HG03571 (cell line): ENCODE data around the gene NPTN.
"Not testable (repeated sequence)": the region's sequence is repeated elsewhere in the genome, so short reads cannot be mapped to it uniquely, and the experiment has no call there.

ENCODE experiments used
- ATAC-seq: cut with Tn5 transposase; IDR thresholded peaks from one replicate; pipeline ENCODE4 v1.9.1; 2021; ENCODE audit not compliant: unreplicated experiment

NPTN gene

DNA sequence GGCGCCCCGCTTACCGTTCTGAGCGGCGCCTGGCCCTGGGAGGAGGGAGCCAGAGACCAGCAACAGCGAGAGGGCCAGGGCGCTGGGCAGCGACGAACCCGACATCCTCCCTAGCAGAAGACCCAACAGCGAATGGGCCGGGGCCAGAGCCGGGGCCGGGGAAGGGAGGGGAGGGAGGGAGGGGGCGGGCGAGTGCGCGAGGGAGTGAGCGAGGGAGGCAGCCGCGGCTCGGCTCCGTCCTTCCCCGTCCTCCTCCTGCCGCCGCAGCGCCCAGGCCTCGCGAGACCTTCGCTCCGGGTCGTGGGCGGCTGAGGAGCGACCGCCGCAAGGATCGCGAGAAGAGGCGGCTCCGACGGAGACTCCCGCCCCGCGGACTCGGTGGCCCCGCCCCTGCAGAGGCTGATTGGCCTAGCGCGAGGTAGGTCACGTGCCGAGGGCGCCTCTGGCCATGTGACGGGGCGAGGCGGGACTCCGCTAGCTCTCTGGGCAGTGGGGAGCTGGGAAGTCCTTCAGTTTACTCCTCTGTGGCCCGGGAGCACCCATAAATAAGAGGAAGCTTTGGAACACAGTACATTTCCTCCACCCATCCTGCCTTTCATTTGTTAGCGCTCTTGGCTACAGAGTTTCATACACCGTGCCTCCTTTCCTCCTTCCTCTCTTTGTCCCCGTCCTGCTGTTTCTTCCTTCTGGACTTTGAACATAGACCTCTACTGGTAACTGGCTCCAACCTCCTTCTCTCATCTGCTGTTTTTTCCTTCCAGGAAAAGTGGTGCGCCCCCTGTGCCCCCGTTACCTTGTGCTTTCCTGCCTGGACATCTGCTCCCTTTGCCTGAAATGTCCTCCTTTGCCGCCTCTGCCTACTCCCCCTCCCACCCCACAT is at the start of gene NPTN:
TSS of gene NPTN (minus strand) at position 279 of the 880 bp plus-strand sequence. CDS start at position 105, 174 bp downstream.
- peak; percentile 83 for ATAC-seq

DNA sequence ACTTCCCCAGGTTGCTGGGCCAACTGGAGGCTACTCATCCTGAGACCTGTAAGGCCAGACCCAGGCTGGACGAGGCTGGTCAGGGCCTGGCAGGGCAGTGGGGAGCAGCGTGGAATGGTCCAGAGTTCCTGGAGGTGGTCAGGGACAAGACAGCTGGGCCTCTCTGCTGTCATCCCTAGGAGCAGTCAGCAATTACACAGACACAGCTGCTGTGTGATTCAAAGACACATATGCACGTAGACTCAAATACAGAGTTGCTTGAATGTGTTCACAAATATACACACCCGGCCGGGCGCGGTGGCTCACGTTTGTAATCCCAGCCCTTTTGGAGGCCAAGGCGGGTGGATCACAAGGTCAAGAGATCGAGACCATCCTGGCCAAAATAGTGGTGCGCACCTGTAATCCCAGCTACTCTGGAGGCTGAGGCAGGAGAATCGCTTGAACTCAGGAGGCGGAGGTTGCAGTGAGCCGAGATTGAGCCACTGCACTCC is 49.5 kb upstream of the NPTN start:
- ATAC-seq, result no peak

DNA sequence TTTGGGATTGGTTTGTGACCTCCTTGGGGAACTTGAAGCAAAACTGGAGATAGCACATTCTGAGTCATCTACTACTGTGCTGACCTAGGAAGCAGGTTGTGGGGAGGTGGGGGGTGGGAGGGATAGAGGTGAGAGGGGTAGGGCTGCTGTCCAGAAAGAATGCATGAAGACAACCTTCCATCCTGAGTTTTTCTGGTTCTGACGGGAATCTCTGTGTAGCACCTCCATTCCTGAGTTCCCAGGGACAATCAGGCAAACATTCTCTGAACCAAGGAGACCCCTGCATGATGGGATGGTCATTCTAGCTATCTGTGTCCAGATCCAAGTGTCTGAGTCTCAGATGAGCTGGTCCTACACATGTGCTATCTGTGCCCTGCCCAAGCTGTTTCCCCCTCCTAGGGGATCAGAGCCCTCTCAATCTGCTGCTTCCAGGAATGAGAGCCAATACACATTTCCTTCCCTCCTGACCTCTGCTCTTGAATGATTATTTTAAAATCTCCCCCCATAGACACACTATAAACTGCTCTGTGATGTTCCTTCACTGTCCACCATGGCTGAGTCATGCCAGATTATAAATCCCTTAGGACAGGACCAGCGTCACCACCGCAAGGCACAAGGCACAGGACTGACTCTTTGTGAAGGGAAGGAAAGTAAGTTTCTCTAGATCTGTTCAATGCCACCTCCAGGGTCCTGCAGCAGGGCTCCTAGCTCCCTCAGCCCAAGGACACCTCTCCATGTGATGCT is 48.8 kb upstream of the NPTN start:
- ATAC-seq, result no peak

DNA sequence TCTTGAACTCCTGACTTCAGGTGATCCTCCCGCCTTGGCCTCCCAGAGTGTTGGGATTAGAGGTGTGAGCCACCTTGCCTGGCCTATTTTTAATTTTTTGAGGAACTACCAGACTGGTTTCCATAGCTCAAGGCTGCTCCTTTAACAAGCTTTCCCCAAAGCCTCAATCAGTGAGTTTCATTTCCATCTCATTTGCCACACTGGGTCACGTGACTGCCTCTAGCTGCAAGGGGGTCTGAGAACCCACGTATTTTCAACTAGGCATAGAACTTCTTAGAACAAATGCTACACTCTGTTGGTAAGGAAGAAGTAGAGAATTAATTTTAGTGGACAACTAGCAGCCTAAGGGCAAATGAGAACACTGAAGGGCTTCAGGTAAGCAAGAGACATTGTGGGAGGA is 47.9 kb upstream of the NPTN start:
- ATAC-seq, result no peak

DNA sequence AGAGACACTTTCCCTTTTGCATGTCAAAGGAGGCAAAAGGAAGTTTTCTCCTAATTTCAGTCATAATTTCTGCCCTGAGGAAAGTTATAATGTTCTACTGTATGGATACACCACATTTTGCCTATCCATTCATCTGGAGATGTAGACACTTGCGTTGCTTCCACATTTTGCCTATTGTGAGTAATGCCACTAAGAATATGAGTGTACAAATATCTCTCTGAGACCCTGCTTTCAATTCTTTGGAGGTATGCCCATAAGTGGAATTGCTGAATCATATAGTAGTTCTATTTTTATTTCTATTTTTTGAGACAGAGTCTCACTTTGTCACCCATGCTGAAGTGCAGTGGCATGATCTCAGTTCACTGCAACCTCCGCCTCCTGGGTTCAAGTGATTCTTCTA is 47.4 kb upstream of the NPTN start:
- no peak for ATAC-seq

DNA sequence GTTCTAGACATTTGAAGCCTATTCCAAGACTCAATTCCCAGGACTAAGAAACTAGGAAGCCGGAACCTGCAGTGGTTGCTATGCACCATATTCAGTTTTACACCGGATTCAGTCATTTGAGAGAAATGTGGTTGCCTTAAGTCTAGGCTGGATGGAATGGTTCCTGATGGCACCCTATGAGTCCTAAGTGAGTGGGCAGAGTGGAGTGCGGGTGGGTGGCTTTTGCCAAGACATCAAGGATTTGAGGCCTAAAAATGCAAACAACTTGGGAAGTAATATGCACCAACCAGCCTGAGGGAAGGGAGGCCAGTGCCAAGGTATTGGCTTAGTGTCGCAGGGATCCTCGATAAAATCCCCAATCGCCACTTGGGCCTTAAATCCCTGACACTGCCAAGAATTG is 46.8 kb upstream of the NPTN start:
- no peak for ATAC-seq

DNA sequence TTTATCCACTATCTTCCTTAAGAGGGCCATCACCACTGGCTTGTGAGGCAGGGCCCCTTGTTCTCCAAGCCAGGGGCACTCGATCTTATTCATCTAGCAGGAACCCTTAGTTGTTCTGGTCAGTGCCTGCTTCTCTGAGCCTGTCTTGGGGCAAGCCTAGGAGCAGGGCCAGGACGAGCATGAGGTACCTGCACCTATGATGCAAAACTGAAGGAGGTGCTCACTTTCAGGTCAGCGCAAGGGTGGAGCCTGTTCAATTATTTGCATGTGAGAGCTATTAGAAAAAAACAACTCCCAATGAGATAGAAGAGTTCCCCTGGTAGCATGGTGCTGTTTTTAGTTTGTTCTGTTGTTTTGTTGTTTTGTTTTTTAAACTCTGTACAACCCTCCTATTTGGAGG is 46.0 kb upstream of the NPTN start:
- ATAC-seq, result no peak

DNA sequence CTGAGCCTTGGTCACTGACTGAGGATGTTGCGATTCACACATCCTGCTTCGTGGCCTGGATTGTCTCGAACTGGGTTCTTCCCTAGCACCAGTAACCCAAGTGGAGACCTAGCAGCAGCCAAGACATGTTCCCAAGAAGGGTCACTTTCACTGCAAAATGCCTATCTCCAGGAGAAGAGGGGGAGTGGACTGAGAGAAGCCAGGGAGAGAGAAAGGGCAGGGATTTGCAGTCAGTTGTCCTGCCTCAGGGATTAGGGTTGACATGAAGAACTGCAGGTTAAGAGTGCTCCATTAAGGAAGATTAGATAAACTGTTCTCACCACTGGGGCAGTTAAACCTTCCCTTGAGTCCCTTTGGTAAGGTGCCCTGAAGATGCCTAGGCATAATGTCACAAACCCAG is 45.3 kb upstream of the NPTN start:
- ATAC-seq, result no peak

DNA sequence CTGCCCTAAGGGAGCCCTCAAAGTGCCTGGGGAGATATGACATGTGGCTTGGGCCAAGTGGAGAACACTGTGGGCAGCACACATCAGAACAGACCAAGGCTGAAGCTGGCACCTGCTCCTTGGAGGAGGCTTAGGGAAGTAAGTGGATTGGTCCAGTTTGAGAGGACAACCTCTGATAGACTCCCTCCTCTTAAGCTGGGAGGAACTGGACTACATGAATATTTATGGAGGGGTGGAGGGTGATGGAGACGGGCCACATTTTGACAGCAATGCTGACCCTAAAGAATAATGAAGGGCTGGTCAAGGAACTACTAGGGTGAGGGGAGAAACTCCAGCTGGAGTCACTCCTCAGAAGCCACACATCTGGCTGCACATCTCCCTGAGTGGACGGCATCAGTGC is 44.5 kb upstream of the NPTN start:
- ATAC-seq, result no peak

DNA sequence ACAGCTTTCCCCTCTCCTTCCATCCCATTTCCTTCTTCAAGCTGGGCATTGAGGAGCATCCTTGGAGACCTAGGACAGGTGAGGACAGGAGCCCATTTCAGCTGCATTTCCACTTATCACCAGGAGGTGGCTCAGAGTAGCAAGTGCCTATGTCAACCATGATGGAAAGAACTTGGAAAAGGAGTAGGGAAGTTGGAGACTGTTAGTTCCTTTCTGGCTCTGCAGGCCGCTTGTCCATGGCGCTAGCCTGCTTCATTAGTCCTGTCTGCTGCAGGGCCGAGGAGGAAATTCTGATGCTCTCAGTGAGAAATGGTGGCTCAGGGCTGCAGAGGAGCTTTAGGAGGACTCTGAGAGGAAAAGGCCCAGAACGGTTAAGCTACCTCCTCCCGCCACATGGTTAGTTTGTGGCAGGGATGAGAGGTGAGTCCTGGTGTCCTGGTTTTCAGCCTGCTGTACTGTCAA is 44.0 kb upstream of the NPTN start:
- no peak for ATAC-seq

DNA sequence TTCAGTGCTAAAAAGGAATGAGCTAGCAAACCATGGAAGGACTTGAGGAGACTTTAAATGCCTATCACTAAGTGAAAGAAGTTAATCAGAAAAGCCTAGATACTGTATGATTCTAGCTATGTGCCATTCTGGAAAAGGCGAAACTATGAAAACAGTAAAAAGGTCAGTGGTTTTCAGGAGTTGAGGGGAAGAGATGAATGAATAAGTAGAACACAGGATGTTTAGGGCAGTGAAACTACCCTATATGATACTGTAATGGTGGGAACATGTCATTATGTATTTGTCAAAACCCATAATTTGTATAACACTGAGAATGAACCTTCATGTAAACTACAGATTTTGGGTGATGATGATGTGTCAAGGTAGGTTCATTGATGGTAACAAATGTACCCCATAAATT is 41.4 kb upstream of the NPTN start:
- ATAC-seq, result no peak

DNA sequence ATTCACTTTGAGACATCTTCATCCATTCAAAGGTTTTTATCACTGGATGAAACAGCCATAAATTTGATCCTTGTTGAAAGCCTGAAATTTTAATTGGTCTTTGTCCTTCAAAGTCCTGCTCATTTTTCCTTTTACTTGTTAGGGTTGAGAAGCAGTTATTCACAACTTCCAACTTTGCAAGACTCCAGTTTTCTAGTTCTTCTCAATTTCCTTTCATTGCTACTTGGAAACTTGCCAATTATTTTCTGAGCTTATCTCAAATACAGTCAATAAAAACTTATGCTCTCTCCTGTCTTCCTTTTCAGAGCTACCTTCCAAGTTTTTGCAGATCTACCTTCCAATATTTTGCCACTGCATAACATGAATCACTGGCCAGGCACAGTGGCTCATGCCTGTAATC is 27.3 kb upstream of the NPTN start:
- ATAC-seq, result no peak

DNA sequence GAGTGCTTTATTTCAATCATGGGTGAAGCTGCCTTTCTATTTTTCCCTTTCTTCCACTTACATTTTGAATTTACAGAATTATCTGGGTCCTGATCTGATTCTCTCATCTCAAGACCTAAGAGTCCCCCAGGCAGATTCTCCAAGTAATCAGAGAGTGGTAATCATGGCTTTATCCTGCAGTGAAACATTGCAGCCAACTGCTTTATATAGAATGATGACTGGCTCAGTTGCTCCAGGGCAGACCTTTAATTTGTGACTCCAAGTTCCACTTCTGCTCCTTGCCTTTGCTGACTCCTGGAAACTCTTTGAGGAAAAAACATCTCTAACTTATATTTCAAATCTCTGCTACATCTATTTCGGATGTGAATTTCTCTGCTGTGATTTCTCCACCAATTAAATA is 25.5 kb upstream of the NPTN start:
- no peak for ATAC-seq

DNA sequence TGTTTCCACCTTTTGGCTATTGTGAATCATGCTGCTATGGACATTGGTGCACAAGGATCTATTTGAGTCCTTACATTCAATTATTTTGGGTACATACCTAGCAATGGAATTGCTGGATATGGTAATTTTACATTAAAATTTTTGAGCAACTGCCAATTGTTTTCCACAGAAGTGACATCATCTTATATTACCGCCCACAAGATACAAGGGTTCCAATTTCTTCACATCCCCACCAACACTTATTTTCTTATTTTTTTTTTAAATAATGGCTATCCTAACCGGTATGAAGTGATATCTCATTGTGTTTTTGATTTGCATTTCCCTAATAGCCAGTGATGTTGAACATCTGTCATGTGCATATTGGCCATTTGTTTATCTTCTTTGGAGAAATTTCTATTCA is 22.5 kb upstream of the NPTN start:
- ATAC-seq, result no peak

DNA sequence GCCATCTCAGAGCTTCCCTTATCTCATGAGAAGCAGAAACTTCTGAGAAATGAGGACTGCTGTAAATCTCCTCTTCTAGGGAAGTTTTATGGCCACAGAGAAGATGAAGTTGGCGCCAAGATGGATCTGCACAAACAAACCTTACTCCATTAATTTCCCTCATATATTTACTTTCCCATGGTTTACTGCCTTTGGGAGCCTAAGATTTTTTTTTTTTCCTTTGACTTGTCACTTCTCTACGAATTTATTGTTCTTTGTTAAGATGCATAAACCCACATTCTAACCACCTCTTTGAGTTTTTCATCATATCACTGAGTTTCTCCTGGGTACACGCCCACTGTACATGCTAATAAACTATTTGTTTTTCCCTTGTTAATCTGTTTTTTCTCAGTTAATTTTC is 21.5 kb upstream of the NPTN start:
- no peak for ATAC-seq

DNA sequence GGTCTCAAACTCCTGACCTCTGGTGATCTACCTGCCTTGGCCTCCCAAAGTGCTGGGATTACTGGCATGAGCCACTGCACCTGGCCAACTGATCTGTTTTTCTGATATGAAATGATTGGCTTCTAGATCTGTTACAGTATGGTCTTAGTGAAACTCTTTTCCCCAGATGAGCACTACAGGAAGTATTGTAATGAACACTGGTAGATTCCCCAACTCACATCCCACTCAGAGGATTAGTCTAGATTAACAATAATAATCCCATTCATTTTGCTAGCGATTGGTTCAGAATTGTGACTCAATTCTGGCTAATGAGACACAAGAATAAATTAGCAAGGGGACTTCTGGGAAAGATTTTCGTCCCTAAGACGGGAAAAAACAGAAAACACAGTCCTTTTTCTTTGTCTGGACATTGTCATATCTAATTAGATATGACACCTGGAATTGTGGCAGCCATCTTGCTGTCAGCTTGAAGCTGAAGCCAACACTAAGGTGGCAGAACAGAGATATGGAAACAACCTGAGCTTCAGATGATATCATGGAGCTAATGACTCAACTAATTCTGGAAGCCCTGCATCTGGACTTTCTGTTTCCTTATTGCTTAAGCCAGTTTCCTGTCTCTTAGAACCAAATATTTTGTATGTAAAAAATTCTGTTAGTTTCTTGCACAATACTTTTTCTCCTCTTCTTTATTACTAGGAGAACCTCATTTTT is 17.4 kb upstream of the NPTN start:
- ATAC-seq, result no peak

DNA sequence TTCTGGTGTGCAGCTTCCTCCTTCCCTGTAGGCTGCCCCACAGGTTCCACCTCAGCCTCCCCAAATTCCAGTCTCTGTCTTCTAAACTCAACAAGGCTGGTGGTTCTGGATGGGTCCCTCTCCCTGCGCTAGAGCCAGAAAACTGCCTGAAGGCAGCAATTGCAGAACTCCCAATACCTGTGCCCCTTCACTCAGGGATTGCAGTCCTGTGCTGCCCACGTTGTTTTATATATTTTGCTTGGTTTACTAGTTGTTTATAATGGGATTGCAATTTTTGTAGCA is 14.8 kb upstream of the NPTN start:
- ATAC-seq, result no peak

DNA sequence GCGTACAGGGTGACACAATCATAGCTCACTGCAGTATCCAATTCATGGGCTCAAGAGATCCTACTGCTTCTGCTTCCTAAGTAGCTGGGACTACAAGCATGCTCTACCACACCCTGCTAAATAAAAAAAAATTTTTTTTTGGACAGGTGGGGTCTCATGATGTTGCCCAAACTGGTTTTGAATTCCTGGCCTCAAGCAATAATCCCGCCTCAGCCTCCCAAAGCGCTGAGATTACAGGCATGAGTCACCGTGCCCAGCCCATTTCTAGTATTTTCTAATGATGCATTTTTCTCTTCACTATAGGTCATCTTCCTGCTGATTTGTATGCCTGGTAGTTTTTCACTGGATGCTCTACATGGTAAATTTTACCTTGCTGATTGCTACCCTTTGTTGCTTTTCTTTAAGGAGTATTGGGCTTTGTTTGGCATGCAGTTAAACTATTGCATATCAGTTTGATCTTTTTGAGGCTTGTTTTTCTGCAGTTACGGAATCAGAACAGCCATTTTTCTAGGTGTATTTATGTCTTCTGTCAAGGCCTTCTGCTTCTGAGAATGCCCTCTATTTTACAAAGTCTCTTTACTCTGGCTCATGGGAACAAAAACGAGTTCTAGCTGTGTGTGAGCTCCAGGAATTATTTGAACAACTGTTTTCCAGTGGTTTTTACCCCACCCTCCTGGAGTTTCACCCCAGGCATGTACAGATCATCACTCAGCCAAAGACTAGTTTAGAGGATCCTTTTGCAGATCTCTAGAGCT is 14.2 kb upstream of the NPTN start:
- ATAC-seq, result no peak

DNA sequence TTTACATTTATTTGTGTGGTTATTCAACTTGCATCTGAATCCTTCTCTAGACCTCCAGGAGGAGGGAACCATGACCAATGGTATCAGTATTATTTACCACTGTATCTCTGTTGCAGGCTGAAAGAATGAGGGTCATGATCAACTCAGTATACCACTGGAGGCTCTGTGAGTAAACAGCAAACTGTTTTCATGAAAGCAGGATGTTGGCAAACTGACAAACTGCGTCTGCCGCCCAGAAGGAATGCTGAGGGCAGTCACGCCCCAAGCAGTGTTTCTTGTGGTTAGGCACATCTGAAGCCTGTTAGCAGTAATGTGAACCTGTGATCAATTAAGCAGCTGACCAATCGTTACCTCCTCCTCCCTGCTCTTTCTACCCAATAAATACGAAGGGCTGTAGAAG is 6.3 kb upstream of the NPTN start:
- not testable (repeated sequence) for ATAC-seq

DNA sequence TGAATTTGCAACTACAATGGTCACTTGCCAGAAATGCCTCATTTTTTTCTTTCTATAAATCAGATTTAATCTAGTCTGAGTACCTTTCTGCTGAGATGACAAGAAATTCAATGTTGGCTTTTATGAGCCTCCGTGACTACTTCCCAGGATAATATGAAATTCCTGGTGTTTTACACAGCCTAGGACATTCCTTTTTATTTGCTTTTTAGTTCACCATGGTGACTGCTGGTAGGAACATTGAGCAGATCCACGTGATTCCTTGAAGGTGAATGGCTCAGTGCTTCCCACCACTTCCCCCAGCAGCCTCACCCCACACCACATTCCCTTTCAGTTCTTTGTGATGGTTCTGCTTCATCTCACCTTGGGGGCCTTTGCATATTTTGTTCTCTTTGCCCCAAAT is 4.3 kb upstream of the NPTN start:
- ATAC-seq, result no peak

DNA sequence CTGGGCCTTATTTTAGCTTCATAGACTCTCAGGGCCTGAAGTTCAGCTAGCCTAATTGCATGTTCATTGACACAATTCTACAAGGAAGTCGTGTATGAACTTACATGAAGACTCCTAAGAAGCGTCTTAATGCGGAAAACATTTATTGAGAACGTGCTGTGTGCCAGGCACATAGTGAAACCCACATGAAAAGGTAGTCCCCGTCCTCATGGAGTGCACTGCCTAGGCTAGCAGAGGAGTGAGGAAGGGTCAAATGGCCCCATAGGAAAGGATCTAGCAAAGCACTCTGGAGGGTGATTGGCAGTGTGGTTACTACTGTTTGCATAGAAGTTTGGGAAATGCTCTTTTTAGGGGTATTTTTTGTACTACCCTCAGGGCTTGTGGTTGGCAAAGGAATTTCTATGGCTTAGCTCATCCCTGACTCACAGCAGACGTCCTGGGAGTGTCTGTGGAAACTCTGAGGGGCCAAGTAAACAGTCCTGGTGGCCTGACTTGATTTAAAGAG is 854 bp upstream of the NPTN start:
- no peak for ATAC-seq
